Measurements from ENCODE around the gene ARMC5.
"Not testable (repeated sequence)": the region's sequence is repeated elsewhere in the genome, so short reads cannot be mapped to it uniquely, and the experiment has no call there.

ARMC5 gene

GRCh38 chr16:31488468-31489297 is 29.4 kb downstream of the ARMC5 start:
- H3K4me3 ChIP-seq, result peak overlapping the region; percentile 24 to 49 (median 40)
- peak overlapping the region in 3 of 21 experiments; percentile 5 to 60 (median 37) for H3K27ac ChIP-seq

DNA sequence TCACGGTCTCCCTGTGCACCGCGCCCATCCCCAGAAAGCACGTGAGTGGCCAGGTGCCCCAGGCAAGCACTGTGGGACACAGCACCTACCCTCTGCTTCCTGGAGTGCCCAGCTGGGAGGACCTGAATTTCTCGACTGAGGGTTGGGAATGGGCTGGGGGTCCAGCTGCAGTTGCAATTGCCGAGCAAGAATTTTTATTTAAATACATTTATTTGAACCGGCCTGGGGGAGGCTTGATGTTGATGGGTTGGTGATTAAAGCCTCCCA is 29.9 kb downstream of the ARMC5 start:
- no peak overlapping the region for H3K27ac ChIP-seq
- H3K4me3 ChIP-seq, result no peak overlapping the region

- no peak overlapping the region for H3K27ac ChIP-seq
These were observed 30.6 kb downstream of the ARMC5 start for GRCh38 chr16:31489616-31490584.

GRCh38 chr16:31491778-31492418 is 32.6 kb downstream of the ARMC5 start:
- no peak overlapping the region for H3K4me3 ChIP-seq
- H3K27ac ChIP-seq, result no peak overlapping the region

More at GRCh38 chr16:31489616-31490584, 30.6 kb downstream of the ARMC5 start:
- no peak overlapping the region for H3K4me3 ChIP-seq

- H3K4me3 ChIP-seq, result no peak overlapping the region
- no peak overlapping the region for H3K27ac ChIP-seq
These were observed 34.3 kb downstream of the ARMC5 start for GRCh38 chr16:31493506-31494125.

DNA sequence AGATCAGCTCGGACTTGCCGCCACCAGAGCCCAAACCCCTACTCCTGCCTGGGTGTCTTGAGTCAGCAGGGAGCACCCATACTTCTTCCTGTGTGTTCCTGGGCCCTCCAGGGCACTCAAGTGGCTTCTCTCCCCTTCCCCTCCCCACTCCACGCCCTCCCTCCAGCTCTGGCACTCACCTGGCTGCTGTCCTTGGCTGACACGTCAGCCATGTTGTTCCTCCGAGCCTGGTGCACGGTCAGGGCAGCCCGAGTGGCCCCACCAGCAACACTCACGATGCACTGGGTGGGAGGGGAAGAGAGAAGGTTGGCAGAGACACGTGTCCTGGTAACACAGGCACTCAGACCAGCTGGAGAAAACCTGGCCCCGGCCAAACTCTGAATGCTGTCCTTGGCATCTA is 37.4 kb downstream of the ARMC5 start:
- no peak overlapping the region for H3K27ac ChIP-seq
- no peak overlapping the region for H3K4me3 ChIP-seq

GRCh38 chr16:31498493-31498892 is 39.2 kb downstream of the ARMC5 start:
- Histone ChIP-seq H3K4me3 (no peak overlapping the region), H3K27ac (no peak overlapping the region)

DNA sequence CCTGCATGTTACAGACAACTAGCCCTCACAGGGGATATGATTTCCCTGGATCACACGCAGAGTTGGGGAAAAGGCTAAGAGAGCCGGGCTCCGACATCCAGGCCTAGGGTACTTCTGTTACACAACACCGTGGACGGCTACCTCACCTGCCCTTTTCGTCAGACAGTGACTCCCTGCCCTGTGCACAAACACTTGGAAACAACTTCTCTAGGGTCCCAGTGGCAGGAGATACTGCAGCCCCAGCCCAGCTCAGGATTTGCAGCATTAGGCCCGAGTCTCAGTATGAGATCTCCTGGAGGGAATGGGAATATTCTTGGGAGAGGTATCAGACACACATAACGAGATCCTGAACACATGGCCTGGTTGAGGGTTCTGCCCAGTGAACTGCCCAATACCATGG is 40.6 kb downstream of the ARMC5 start:
- no peak overlapping the region for H3K27ac ChIP-seq
- H3K4me3 ChIP-seq, result no peak overlapping the region

DNA sequence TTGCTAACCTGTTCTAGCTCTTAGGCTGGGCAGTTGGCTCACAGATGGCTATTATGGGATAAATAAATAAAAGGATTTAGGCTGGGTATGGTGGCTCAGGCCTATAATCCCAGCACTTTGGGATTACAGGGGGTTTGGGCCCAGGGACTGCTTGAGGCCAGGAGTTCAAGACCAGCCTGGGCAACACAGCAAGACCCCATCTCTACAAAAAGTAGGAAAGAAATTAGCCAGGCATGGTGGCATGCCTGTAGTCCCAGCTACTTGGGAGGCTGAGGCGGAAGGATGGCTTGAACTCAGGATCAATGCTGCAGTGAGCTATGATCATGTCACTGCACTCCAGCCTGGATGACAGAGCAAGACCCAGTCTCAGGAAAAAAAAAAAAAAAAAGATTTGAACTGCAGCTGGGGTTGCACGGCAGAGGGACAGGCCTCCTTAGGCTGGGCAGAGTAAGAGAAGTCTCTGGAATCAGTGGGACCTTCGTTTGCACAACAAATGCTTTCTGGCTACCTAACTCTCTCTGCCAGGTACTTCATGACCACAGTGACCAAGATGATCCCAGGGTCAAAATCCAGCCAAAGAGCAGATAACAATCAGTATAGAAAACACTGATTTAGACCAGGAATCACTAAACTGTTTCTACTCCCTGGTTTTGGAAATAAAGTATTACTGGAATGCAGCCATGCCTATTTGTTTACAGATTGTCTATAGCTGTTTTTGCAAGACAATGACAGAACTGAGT is 42.1 kb downstream of the ARMC5 start:
- no peak overlapping the region for H3K4me3 ChIP-seq
- H3K27ac ChIP-seq, result no peak overlapping the region

DNA sequence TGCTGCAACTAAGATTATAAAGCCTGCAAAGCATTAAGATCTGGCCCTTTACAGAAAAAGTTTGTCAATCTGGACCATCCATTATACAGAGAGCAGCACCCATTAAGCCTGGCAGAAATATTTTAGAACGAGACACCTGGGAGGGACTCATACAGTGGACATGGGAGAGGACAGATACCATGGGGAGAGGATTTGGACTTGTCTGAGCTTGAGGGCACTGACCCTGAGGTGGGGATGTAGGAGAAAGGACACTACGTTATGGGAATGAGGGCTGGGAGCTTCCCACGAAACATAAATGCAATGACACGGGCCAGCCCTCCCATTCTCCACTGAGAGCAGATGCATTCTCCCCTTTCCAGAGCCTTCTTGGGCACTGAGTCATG is 42.7 kb downstream of the ARMC5 start:
- Histone ChIP-seq H3K27ac (no peak overlapping the region), H3K4me3 (no peak overlapping the region)

- H3K4me3 ChIP-seq, result no peak overlapping the region
- no peak overlapping the region for H3K27ac ChIP-seq
These were observed 43.7 kb downstream of the ARMC5 start for GRCh38 chr16:31502981-31503380.

DNA sequence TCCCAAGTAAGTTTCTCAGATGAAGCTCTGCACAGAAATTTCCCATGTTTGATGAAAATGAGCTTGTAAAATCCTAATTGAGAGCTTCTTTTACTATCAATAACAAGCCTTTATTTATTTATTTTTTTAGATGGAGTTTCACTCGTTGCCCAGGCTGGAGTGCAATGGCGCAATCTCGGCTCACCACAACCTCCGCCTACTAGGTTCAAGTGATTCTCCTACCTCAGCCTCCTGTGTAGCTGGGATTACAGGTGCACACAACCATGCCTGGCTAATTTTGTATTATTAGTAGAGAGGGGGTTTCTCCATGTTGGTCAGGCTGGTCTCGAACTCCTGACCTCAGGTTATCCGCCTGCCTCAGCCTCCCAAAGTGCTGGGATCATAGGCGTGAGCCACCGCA is 44.3 kb downstream of the ARMC5 start:
- not testable (repeated sequence) for H3K27ac ChIP-seq

GRCh38 chr16:31504159-31504558 is 44.9 kb downstream of the ARMC5 start:
- Histone ChIP-seq H3K4me3 (no peak overlapping the region), H3K27ac (no peak overlapping the region)

More for the DNA sequence above, 44.3 kb downstream of the ARMC5 start:
- not testable (repeated sequence) for H3K4me3 ChIP-seq

GRCh38 chr16:31505483-31505882 is 46.2 kb downstream of the ARMC5 start:
- Histone ChIP-seq H3K27ac (no peak overlapping the region), H3K4me3 (no peak overlapping the region)

DNA sequence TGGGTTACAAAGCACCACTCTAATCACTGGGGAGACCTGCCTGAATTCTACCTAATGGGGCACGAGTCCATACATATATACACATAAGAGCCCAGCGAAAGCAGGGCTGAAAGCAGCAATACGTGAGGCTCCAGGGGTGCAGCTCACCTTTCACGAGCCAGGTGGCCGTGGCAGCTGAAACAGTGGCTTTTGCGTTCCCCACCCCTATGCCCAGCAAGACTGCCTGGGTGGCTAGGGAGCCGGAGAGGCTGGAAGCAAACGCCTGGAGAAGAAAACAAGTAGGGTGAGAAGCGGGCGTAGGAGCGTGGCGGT is 48.3 kb downstream of the ARMC5 start:
- Histone ChIP-seq H3K4me3 (peak overlapping the region; percentile 73 to 98 (median 87)), H3K27ac (peak overlapping the region in 20 of 21 experiments; percentile 76 to 98 (median 96))

GRCh38 chr16:31507929-31508705 is 48.8 kb downstream of the ARMC5 start, which contains the start of gene RUSF1:
Gene RUSF1 (minus strand): TSS chr16:31508391. CDS start chr16:31508373, 18 bp downstream.
- peak within 1 kb of the TSS; percentile 73 to 98 (median 87) for H3K4me3 ChIP-seq

GRCh38 chr16:31508706-31509195 is 49.5 kb downstream of the ARMC5 start:
- H3K27ac ChIP-seq, result peak overlapping the region; percentile 76 to 98 (median 95)
- peak overlapping the region; percentile 73 to 98 (median 87) for H3K4me3 ChIP-seq

More at GRCh38 chr16:31507929-31508705, 48.8 kb downstream of the ARMC5 start, which contains the start of gene RUSF1:
- H3K27ac ChIP-seq, result peak within 1 kb of the TSS; percentile 76 to 98 (median 95)

DNA sequence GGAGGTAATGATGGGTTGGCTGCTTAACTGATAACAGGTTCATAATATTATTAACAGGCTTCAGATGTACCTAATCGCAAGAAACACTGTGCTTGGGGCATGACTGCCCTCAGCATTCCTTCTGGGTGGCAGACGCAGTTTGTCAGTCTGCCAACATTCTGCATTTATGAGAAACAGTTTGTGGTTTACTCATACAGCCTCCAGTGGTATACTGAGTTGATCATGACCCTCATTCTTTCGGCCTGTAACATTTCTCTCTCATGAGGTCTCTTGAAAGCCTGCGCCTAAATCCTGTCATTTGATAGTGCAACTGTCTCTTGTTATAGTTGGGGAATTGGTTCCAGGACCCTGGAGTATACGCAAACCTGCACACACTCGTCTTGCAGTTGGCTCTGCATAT is 53.8 kb downstream of the ARMC5 start:
- H3K27ac ChIP-seq, result no peak overlapping the region
- no peak overlapping the region for H3K4me3 ChIP-seq
